Small intestine (tissue), 7 donors: ENCODE measurements around the gene SNRPD3. TPM values are rescaled to one million over a fixed set of nuclear protein-coding genes. Genes with fewer than 3 reads are reported as not detected.
A peak's percentile ranks its signal among the peaks of the same experiment; 100 is the strongest.
"Not testable (repeated sequence)": the region's sequence is repeated elsewhere in the genome, so short reads cannot be mapped to it uniquely, and the experiment has no call there.

Experiments used
- DNase-seq, 2 donors: peaks; one replicate each; pipeline versions ENCODE4 v3.0.0 to v3.0.0-alpha.2; 2013
- FAIRE-seq: peaks from 2 replicates; lab custom pipeline; 2012; peaks lifted over from hg19 to GRCh38; lab: Jason Lieb, UNC
- H3K27ac ChIP-seq, 3 donors: one replicate each; pipeline ENCODE4 v1.5.1; 2013; ENCODE audit warnings: low read length in 2 of 3, mild to moderate bottlenecking in 2 of 3, control low read depth in 1 of 3, inconsistent platforms in 1 of 3, low read depth in 1 of 3, moderate library complexity in 1 of 3
- H3K27me3 ChIP-seq, 3 donors: one replicate each; pipeline ENCODE4 v1.6.1; 2013; ENCODE audit warnings: low read length in 3 of 3, inconsistent platforms in 1 of 3; ENCODE audit not compliant: control insufficient read depth in 3 of 3, insufficient read depth in 3 of 3
- H3K36me3 ChIP-seq, 3 donors: one replicate each; pipeline ENCODE4 v1.6.1; 2013; ENCODE audit warnings: low read length in 3 of 3, inconsistent platforms in 1 of 3, low read depth in 1 of 3, mild to moderate bottlenecking in 1 of 3, moderate library complexity in 1 of 3; ENCODE audit not compliant: control insufficient read depth in 3 of 3, insufficient read depth in 2 of 3
- H3K4me1 ChIP-seq, 3 donors: one replicate each; pipeline ENCODE4 v1.6.1; 2013; ENCODE audit warnings: low read length in 2 of 3, inconsistent platforms in 1 of 3, low read depth in 1 of 3, mild to moderate bottlenecking in 1 of 3, moderate library complexity in 1 of 3; ENCODE audit not compliant: control insufficient read depth in 3 of 3, insufficient read depth in 2 of 3
- H3K4me3 ChIP-seq, 3 donors: one replicate each; pipeline ENCODE4 v1.5.1; 2013; ENCODE audit warnings: low read length in 3 of 3, control low read depth in 1 of 3, inconsistent platforms in 1 of 3, low read depth in 1 of 3, mild to moderate bottlenecking in 1 of 3, moderate library complexity in 1 of 3
- H3K9me3 ChIP-seq, 2 donors: one replicate each; pipeline ENCODE4 v1.6.1; 2013; ENCODE audit warnings: low read depth in 1 of 2, low read length in 1 of 2; ENCODE audit not compliant: control insufficient read depth in 2 of 2, insufficient read depth in 1 of 2
- WGBS, 3 donors: extraction: QIAGEN DNeasy Blood & Tissue Kit; methylation state at CpG; one replicate each; pipeline ENCODE4 v1.1.7; 2013; 5-methylcytosine and 5-hydroxymethylcytosine counted together
- polyA plus RNA-seq, 4 donors: library from polyadenylated mRNA; stranded (reverse) in 3 of 4; unstranded in 1 of 4; fragments of 200-250 nt in 3 of 4; fragments of 120-200 nt in 1 of 4; gene quantifications; one replicate each; pipeline versions ENCODE4 v1.2.1 to v1.2.3, GENCODE V29; 2013
- donor health status: healthy with polysubstance abuse.
- donor health status: control.
- donor health status: control.
- donor health status: Bipolar disorder and iron deficiency.
- donor health status: healthy.

The SNRPD3 gene
- polyA plus RNA-seq, 4 donors: 150 to 162 (median 154) TPM

- WGBS, 3 donors: 89 to 93% (median 91%) methylated on average over 18 to 21 of the region's 21 CpGs
- no peak overlapping the region for H3K27ac ChIP-seq
- no peaks in the 10 kb centered on the region for H3K27me3 ChIP-seq
- FAIRE-seq (no peak), DNase-seq (no peak)
- H3K36me3 ChIP-seq: peaks cover 0 to 60% (median 0%) of the 10 kb centered on the region in 3 donors
- H3K9me3 ChIP-seq: no peaks in the 10 kb centered on the region
- peaks cover 0 to 18% (median 7%) of the 10 kb centered on the region in 3 donors for H3K4me1 ChIP-seq
- no peak overlapping the region for H3K4me3 ChIP-seq
These were observed 33.1 kb downstream of the SNRPD3 start for GRCh38 chr22:24588757-24589481.

- H3K27me3 ChIP-seq: no peaks in the 10 kb centered on the region
- DNase-seq (no peak), FAIRE-seq (no peak)
- peaks cover 0 to 57% (median 0%) of the 10 kb centered on the region in 3 donors for H3K36me3 ChIP-seq
- no peak overlapping the region for H3K4me3 ChIP-seq
- H3K9me3 ChIP-seq: no peaks in the 10 kb centered on the region
- no peak overlapping the region for H3K27ac ChIP-seq
- H3K4me1 ChIP-seq: peaks cover 0 to 23% (median 4%) of the 10 kb centered on the region in 3 donors
- WGBS, 3 donors: 84 to 92% (median 89%) methylated on average over 7 of the region's 7 CpGs
These were observed 33.8 kb downstream of the SNRPD3 start for GRCh38 chr22:24589518-24590030.

GRCh38 chr22:24590596-24591173 is 34.9 kb downstream of the SNRPD3 start:
- Histone ChIP-seq H3K36me3 (peaks cover 0 to 46% (median 0%) of the 10 kb centered on the region in 3 donors), H3K27ac (no peak overlapping the region), H3K27me3 (no peaks in the 10 kb centered on the region), H3K9me3 (no peaks in the 10 kb centered on the region), H3K4me3 (no peak overlapping the region), H3K4me1 (peaks cover 0 to 24% (median 4%) of the 10 kb centered on the region in 3 donors)
- no peak for DNase-seq
- WGBS, 3 donors: 96 to 98% (median 97%) methylated on average over 12 of the region's 12 CpGs
- FAIRE-seq: no peak

- 89 to 96% (median 94%) methylated on average over 6 of the region's 6 CpGs for WGBS, 3 donors
- FAIRE-seq (no peak), DNase-seq (no peak)
- no peak overlapping the region for H3K27ac ChIP-seq
- H3K4me3 ChIP-seq: no peak overlapping the region
- no peaks in the 10 kb centered on the region for H3K9me3 ChIP-seq
- H3K36me3 ChIP-seq: peaks cover 0 to 39% (median 0%) of the 10 kb centered on the region in 3 donors
- H3K27me3 ChIP-seq: no peaks in the 10 kb centered on the region
- peaks cover 0 to 24% (median 4%) of the 10 kb centered on the region in 3 donors for H3K4me1 ChIP-seq
These were observed 35.6 kb downstream of the SNRPD3 start for GRCh38 chr22:24591286-24591830.

GRCh38 chr22:24592058-24592850 is 36.5 kb downstream of the SNRPD3 start:
- Histone ChIP-seq H3K9me3 (no peaks in the 10 kb centered on the region), H3K4me3 (peak overlapping the region; percentile 46 to 84 (median 65)), H3K4me1 (peaks cover 0 to 24% (median 4%) of the 10 kb centered on the region in 3 donors), H3K27me3 (no peaks in the 10 kb centered on the region), H3K36me3 (peaks cover 0 to 34% (median 0%) of the 10 kb centered on the region in 3 donors), H3K27ac (peak overlapping the region; percentile 34 to 86 (median 39))
- DNase-seq (no peak), FAIRE-seq (no peak)
- WGBS, 3 donors: 7 to 9% (median 8%) methylated on average over 32 to 33 of the region's 33 CpGs

- Histone ChIP-seq H3K36me3 (peaks cover 0 to 26% (median 0%) of the 10 kb centered on the region in 3 donors), H3K4me1 (peaks cover 0 to 24% (median 4%) of the 10 kb centered on the region in 3 donors), H3K27me3 (no peaks in the 10 kb centered on the region), H3K9me3 (no peaks in the 10 kb centered on the region), H3K27ac (peak within 1 kb of the TSS; percentile 85 to 95 (median 86)), H3K4me3 (peak within 1 kb of the TSS; percentile 52 to 84 (median 65))
- DNase-seq (peak; percentile 95), FAIRE-seq (no peak)
- 3 to 4% (median 4%) methylated on average over 39 to 72 of the region's 72 CpGs for WGBS, 3 donors
These were observed 37.2 kb downstream of the SNRPD3 start, which contains the start of gene LRRC75B for GRCh38 chr22:24592851-24593558. Gene LRRC75B, minus strand, starts transcription at chr22:24593073. Its CDS starts 34 bp downstream, at chr22:24593039.

GRCh38 chr22:24593559-24593835 is 37.7 kb downstream of the SNRPD3 start:
- not testable (repeated sequence) for H3K4me3 ChIP-seq, FAIRE-seq, H3K9me3 ChIP-seq, H3K27me3 ChIP-seq, DNase-seq
- Histone ChIP-seq H3K4me1 (peaks cover 0 to 24% (median 4%) of the 10 kb centered on the region in 3 donors), H3K27ac (peak overlapping the region; percentile 75 to 95 (median 85)), H3K36me3 (peaks cover 0 to 21% (median 0%) of the 10 kb centered on the region in 3 donors)
- WGBS, 3 donors: 63 to 78% (median 71%) methylated on average over 10 of the region's 10 CpGs
